GM21381 (cell line): ENCODE measurements around the gene CCL8.
"Not testable (repeated sequence)": the region's sequence is repeated elsewhere in the genome, so short reads cannot be mapped to it uniquely, and the experiment has no call there.

Source experiments
- ATAC-seq: cut with Tn5 transposase; IDR thresholded peaks from one replicate; pipeline ENCODE4 v1.9.1; 2021; ENCODE audit warnings: mild to moderate bottlenecking, moderate library complexity; ENCODE audit not compliant: unreplicated experiment

CCL8 gene

GRCh38 chr17:34313164-34313563 lies 6.1 kb upstream of the CCL8 start:
- ATAC-seq = no peak

GRCh38 chr17:34314279-34314678 lies 5.0 kb upstream of the CCL8 start:
- no peak for ATAC-seq

- no peak for ATAC-seq
These were observed 761 bp upstream of the CCL8 start for GRCh38 chr17:34318474-34318873.

- ATAC-seq = no peak
These were observed 2.7 kb downstream of the CCL8 start for GRCh38 chr17:34321964-34322363.

GRCh38 chr17:34327580-34327979 lies 8.3 kb downstream of the CCL8 start:
- not testable (repeated sequence) for ATAC-seq

GRCh38 chr17:34337701-34338100 lies 18.5 kb downstream of the CCL8 start:
- no peak for ATAC-seq

GRCh38 chr17:34339138-34339770 lies 20.0 kb downstream of the CCL8 start:
- no peak for ATAC-seq

- no peak for ATAC-seq
These were observed 22.7 kb downstream of the CCL8 start for GRCh38 chr17:34341916-34342315.

GRCh38 chr17:34347063-34347462 lies 27.8 kb downstream of the CCL8 start:
- no peak for ATAC-seq

- ATAC-seq = no peak
These were observed 30.5 kb downstream of the CCL8 start for GRCh38 chr17:34349751-34350150.

- no peak for ATAC-seq
These were observed 31.9 kb downstream of the CCL8 start for GRCh38 chr17:34351096-34351495.

GRCh38 chr17:34352191-34352590 lies 33.0 kb downstream of the CCL8 start:
- no peak for ATAC-seq

GRCh38 chr17:34354637-34355036 lies 35.4 kb downstream of the CCL8 start:
- no peak for ATAC-seq

GRCh38 chr17:34356194-34356593 lies 37.0 kb downstream of the CCL8 start, which contains the start of gene CCL13:
Gene CCL13, plus strand, starts transcription at chr17:34356480. Its CDS starts 47 bp downstream, at chr17:34356527.
- ATAC-seq = no peak

GRCh38 chr17:34357398-34357797 lies 38.2 kb downstream of the CCL8 start:
- no peak for ATAC-seq

GRCh38 chr17:34358631-34359030 lies 39.4 kb downstream of the CCL8 start:
- ATAC-seq = no peak

GRCh38 chr17:34360601-34361270 lies 41.5 kb downstream of the CCL8 start:
- no peak for ATAC-seq

GRCh38 chr17:34361478-34362061 lies 42.3 kb downstream of the CCL8 start:
- ATAC-seq = no peak

- no peak for ATAC-seq
These were observed 44.0 kb downstream of the CCL8 start, which contains the start of gene CCL1 for GRCh38 chr17:34363183-34363661. Gene CCL1, minus strand, starts transcription at chr17:34363233. Its CDS starts 72 bp downstream, at chr17:34363161.

GRCh38 chr17:34364751-34365150 lies 45.5 kb downstream of the CCL8 start:
- ATAC-seq = no peak

- ATAC-seq = no peak
These were observed 46.1 kb downstream of the CCL8 start for GRCh38 chr17:34365340-34365739.

GRCh38 chr17:34366010-34366409 lies 46.8 kb downstream of the CCL8 start:
- ATAC-seq = no peak
